NCI-H187 treated with DMSO at 0.1 percent for 48 hours (cell line): Measurements from ENCODE around the gene MPI.

Experiments used
- DNase-seq: peaks from one replicate; lab custom pipeline; 2025; lab: John Stamatoyannopoulos, UW

The MPI gene

GRCh38 chr15:74889883-74890664 lies at the start of gene MPI:
TSS of gene MPI (plus strand) at chr15:74890042. CDS start at chr15:74890074, 32 bp downstream.
- no peak for DNase-seq

- DNase-seq, result no peak
These were observed 48.7 kb upstream of the MPI start for GRCh38 chr15:74840851-74841775.

- no peak for DNase-seq
These were observed 47.9 kb upstream of the MPI start for GRCh38 chr15:74841891-74842373.

GRCh38 chr15:74842581-74843444 lies 47.0 kb upstream of the MPI start, which contains the start of gene ULK3:
TSS of gene ULK3 (minus strand) at chr15:74843156. CDS start at chr15:74843105, 51 bp downstream.
- DNase-seq, result peak; percentile 76

DNA sequence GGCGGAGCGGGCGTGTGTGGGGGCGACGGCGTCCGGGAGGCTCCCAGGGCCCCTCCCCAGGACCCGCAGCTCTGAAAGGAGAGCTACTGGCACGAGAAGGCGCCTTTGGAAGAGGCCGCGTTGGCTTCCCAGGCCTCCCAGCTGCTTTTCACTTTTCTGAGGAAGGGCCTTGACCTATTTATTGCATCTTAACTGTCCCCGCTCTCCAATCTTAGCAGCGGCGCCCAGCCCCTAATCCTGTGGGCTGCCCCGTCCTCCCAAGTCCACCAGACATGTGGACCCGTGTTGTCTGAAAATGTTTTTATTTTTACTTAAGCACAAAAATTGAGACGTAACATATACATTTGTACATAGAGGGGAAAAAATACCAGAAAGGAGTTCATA lies 46.4 kb upstream of the MPI start:
- no peak for DNase-seq

GRCh38 chr15:74843891-74844299 lies 45.9 kb upstream of the MPI start:
- DNase-seq, result no peak

- DNase-seq, result no peak
These were observed 45.3 kb upstream of the MPI start for GRCh38 chr15:74844319-74845207.

DNA sequence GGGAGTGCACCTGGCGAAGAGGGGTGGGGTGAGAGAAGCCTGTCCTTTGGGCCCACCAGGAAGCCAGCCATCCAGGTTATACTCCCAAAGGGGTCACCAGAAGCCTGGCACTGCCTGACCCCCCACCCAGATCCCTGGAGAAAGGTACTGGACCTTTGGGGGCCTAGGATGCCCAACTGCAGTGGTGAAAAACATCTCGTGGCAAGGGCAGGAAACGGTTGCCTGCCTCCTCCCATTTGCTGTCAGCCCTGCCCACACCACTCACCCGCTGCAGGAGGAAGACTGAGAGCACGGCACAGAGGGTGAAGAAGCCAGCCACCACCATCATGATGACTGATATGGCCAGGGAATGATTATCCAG lies 44.7 kb upstream of the MPI start:
- DNase-seq, result no peak

DNA sequence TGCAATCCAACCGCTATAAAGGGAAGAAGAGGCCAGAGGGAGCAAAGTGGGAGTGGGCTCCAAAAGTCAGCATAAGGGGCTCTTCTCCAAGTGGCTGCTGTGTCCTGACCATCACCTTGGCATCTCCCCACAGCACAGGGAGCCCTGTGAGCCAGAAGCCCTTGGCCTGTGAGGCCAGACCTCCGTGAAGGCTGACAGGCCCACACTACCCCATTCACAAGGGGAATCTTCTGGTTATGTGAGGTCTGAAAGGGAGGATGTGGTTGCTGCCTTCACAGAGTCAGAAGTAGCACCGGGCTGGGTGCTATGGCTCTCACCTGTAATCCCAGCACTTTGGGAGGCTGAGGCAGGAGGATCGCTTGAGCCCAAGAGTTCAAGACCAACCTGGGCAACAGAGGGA lies 44.3 kb upstream of the MPI start:
- DNase-seq, result no peak

GRCh38 chr15:74847432-74847831 lies 42.4 kb upstream of the MPI start:
- no peak for DNase-seq

- no peak for DNase-seq
These were observed 39.4 kb upstream of the MPI start for GRCh38 chr15:74850393-74850792.

DNA sequence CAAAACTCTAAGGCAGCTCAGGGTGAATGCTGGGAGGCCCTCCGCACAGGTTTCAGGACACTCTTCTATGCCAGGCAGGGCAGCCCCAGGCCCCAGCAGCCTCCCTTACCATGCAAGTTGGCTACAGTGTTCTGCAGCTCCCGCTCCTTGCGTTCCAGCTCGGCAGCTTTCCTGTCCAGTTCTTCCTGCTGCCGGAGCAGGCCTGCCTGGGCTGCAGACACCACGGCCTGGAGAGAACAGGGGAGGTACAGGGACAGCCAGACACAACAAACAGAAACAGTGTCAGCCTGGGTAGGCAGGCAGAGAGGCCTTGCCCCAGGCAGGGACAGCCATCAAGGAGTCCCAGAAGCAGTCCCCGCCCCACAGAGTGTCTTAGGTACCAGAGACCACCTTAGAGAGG lies 37.9 kb upstream of the MPI start:
- no peak for DNase-seq

DNA sequence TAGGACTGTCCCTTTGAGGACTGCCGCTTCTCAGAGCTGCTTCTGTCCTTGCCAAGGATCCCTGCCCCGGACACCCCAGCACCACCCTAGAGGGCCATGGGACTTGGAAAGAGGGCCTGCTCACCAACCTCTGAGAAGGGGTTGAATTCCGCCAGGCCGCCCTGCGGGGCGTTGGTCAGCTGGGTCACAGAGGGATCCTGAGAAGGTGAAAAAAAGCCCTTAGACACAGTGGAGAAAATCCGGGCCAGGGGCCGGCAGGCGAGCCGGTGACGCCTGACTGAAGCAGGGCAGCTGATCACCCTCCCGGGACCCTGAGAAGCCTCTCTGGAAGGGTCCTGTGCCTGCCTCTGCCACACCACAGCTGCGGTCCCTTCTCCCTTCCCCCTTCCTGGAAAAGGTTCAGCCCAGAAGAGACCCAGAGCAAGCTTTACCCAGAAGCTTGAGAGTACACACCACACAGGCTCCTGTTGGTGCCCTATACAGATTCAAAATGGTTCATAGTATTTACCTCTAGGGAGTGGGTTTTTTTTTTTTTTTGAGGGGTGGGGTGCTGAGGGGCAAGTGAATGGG lies 35.3 kb upstream of the MPI start:
- no peak for DNase-seq

DNA sequence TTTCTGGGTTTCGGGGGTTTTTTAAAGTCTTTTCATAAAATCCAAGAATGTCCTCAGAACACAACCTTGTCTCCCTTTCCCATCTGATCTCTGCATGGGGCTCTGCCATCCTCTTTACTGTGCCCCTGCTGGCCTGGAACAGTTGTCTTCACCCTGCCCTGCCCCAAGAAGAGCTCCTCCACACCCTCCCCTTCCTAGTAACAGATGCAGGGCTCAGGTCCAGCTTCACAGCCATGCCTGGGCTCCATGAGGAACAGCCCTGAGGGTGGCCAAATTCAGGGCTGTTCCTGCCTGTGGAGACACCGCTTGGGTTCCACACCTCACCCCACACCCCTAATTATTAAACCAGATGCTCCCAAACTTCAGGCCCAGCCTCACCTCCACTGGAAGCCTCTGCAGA lies 34.0 kb upstream of the MPI start:
- DNase-seq, result no peak

DNA sequence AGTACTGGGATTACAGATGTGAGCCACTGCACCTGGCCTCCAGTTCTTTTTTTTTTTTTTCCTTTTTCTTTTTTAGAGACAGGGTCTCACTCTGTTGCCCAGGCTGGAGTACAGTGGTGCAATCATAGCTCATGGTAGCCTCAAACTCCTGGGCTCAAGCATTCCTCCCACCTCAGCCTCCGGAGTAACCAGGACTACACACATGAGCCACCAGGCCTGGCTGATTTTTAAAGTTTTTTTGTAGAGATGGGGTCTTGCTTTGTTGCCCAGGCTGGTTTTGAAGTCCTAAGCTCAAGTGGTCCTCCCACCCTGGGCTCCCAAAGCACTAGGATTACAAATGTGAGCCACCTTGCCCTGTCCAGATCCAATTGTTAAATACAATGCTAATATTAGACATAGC lies 33.3 kb upstream of the MPI start:
- DNase-seq, result no peak

DNA sequence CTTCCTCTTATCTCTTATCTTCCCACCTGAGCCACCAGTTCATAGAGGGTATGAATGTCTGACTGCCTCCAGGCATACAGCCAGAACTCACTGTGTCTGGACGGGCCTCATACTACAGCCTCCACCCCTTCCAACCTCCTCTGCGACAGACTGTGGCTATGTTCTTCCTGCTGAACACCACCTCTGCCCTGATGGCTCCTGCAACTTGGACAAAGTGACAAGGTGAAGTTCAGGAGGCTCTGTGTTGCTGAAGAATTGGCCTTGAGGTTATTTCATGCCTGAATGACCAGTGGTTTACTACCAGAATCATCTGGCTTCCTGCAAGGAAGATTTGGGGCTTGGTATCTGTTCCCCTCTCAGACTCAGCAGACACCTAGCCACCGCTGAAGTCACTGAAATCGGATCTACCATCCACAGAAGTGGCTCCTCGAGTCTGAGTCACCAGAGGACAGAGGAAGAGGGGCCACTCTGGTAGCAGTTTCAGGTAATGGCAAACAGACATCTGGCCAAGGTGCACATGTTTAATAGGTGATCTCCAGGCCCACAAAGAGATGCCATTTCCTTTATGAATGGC lies 32.7 kb upstream of the MPI start:
- DNase-seq, result no peak

DNA sequence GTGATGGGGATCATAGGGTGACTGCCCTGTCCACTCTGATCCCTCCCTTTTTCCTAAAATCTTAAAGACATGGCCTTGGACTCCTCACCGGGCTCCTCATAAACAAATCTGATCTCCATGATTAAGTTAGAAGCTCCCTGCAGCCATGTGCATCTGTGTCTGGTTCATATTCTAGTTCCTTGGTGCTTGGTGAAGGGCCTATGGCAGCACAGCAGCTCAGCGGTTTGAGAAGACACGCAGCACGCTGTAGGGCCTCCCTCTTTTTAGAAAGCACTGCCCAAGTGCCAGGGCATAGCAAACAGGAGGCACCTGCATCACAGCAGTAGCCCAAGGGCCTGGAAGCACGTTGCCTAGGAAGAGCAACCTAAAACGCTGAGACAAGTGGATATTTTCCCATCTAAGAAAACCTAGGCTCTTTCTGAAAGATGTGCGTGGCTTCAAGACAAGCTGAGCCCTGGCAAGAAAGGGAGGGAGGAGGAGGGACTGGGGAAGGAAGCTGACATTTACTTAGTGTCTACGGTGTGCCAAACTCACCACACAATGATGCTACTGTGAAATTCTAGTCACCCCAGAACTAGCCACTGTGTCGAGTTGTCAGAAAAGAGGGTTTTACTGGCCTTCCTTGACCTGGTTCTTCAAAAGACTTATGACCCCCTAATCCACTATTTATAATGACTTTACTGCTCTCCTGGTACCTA lies 32.0 kb upstream of the MPI start:
- no peak for DNase-seq

GRCh38 chr15:74858369-74858740 lies 31.5 kb upstream of the MPI start:
- DNase-seq, result no peak

- no peak for DNase-seq
These were observed 26.4 kb upstream of the MPI start for GRCh38 chr15:74863239-74864056.
